Sigmoid colon (tissue), 4 donors: Measurements from ENCODE around the gene DMRTC1.
"Not testable (repeated sequence)": the region's sequence is repeated elsewhere in the genome, so short reads cannot be mapped to it uniquely, and the experiment has no call there.

Experiments
- EP300 ChIP-seq, 4 donors: sonication (generic); formaldehyde crosslinking; IDR thresholded peaks; one replicate each; pipeline ENCODE4 v1.6.1; 2017; ENCODE audit warnings: antibody characterized with exemption in 4 of 4
- TF ChIP-seq, protein P1 (sequence below), 4 experiments: fragments of 450-650 bp in 3 of 4; fragments of 200-600 bp in 1 of 4; IDR thresholded peaks; one replicate each; pipeline ENCODE4 v1.5.1; 2016 to 2019; ENCODE audit warnings: antibody characterized with exemption in 4 of 4, mild to moderate bottlenecking in 3 of 4, moderate library complexity in 2 of 4

DNA sequence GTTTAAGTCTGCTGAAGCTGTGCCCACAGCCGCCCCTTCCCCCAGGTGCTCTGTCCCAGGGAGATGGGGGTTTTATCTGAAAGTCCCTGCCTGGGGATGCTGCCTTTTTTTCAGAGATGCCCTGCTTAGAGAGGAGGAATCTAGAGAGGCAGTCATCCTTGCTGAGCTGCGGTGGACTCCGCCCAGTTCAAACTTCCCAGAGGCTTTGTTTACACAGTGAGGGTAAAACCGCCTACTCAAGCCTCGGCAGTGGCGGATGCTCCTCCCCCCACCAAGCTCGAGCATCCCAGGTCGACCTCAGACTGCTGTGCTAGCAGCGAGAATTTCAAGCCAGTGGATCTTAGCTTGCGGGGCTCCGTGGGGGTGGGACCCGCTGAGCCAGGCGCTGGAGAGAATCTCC, 112.9 kb downstream of the DMRTC1 start:
- TF ChIP-seq, protein P1, sequence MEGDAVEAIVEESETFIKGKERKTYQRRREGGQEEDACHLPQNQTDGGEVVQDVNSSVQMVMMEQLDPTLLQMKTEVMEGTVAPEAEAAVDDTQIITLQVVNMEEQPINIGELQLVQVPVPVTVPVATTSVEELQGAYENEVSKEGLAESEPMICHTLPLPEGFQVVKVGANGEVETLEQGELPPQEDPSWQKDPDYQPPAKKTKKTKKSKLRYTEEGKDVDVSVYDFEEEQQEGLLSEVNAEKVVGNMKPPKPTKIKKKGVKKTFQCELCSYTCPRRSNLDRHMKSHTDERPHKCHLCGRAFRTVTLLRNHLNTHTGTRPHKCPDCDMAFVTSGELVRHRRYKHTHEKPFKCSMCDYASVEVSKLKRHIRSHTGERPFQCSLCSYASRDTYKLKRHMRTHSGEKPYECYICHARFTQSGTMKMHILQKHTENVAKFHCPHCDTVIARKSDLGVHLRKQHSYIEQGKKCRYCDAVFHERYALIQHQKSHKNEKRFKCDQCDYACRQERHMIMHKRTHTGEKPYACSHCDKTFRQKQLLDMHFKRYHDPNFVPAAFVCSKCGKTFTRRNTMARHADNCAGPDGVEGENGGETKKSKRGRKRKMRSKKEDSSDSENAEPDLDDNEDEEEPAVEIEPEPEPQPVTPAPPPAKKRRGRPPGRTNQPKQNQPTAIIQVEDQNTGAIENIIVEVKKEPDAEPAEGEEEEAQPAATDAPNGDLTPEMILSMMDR (IDR thresholded peaks at IDR 0.05): not testable (repeated sequence)
- not testable (repeated sequence) for TF ChIP-seq EP300 (IDR thresholded peaks at IDR 0.05)
